Activated naive CD8-positive, alpha-beta T cell treated with anti-CD3 and anti-CD28 coated beads, Interleukin-2, amount 50 U/mL, for 24 hours (primary cell): ENCODE measurements around the gene TPP1.

Experiments
- ATAC-seq: fragments of 150-1000 bp; cut with Tn5 transposase; one replicate; pipeline ENCODE4 v1.10.0; 2021
- DNase-seq: peaks from one replicate; pipeline ENCODE4 v3.0.0; 2021
- H3K27ac Mint-ChIP-seq: one replicate; pipeline ENCODE4 v1.8.0; 2021; ENCODE audit warnings: mild to moderate bottlenecking, mixed read lengths
- H3K27me3 Mint-ChIP-seq: one replicate; pipeline ENCODE4 v1.8.0; 2021; ENCODE audit warnings: mixed read lengths
- H3K36me3 Mint-ChIP-seq: one replicate; pipeline ENCODE4 v1.8.0; 2021; ENCODE audit warnings: low read depth, mixed read lengths
- H3K4me1 Mint-ChIP-seq: one replicate; pipeline ENCODE4 v1.8.0; 2021; ENCODE audit warnings: mixed read lengths
- H3K4me3 Mint-ChIP-seq: one replicate; pipeline ENCODE4 v1.8.0; 2021; ENCODE audit warnings: mild to moderate bottlenecking, moderate library complexity, mixed read lengths
- H3K9me3 Mint-ChIP-seq: one replicate; pipeline ENCODE4 v1.8.0; 2021; ENCODE audit warnings: mixed read lengths

Gene TPP1

DNA sequence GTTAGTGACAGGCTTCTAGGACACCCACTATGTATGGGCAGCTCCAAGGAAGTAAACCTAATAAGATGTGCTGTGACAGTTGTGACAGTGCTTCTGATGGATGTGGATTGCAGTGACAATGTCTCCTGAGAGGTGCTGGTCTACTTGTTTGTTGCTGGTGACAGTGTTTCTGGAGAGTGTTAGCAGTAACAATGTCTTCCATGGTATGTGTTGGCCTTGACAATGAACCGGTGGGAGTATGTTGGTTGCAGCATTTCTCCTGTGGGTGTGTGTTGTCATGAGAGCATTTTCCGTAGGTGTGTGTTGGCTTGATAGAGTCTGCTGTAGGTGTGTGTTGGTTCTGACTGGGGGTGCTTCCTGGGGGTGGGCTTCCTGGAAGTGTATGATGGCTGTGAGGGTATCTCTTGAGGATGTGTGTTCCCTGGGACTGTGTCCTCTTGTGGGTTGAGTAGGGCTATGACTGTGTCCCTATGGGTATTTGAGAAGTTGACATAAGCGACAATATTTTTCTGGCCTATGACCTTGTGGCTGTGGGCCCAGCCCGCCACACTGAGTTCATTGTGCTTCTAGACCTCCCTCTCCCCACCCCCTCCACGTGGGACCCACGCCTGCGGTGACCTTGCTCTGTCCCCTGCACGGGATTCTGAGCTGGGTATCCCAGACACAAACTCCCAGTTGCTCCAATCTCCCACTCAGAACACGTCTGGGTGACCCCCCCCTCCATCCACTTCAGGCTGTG, 35.2 kb upstream of the TPP1 start:
- H3K4me1 Mint-ChIP-seq = peaks cover 4% of the 10 kb centered on the region
- ATAC-seq (no peak), DNase-seq (no peak)
- no peak overlapping the region for H3K27ac Mint-ChIP-seq
- H3K36me3 Mint-ChIP-seq = no peaks in the 10 kb centered on the region
- peaks cover 11% of the 10 kb centered on the region for H3K27me3 Mint-ChIP-seq
- H3K9me3 Mint-ChIP-seq = no peaks in the 10 kb centered on the region
- no peak overlapping the region for H3K4me3 Mint-ChIP-seq

- Mint-ChIP-seq H3K4me3 (no peak overlapping the region), H3K27ac (no peak overlapping the region), H3K27me3 (peaks cover 11% of the 10 kb centered on the region), H3K4me1 (peaks cover 4% of the 10 kb centered on the region), H3K9me3 (no peaks in the 10 kb centered on the region), H3K36me3 (no peaks in the 10 kb centered on the region)
- no peak for DNase-seq
- ATAC-seq = no peak
Measured at GRCh38 chr11:6653656-6654055, 34.4 kb upstream of the TPP1 start.

GRCh38 chr11:6653097-6653496, 33.9 kb upstream of the TPP1 start:
- H3K27me3 Mint-ChIP-seq = peaks cover 11% of the 10 kb centered on the region
- ATAC-seq (no peak), DNase-seq (no peak)

GRCh38 chr11:6652182-6652581, 33.0 kb upstream of the TPP1 start:
- H3K36me3 Mint-ChIP-seq = no peaks in the 10 kb centered on the region
- no peaks in the 10 kb centered on the region for H3K9me3 Mint-ChIP-seq
- H3K4me1 Mint-ChIP-seq = peaks cover 4% of the 10 kb centered on the region
- ATAC-seq = no peak
- peaks cover 11% of the 10 kb centered on the region for H3K27me3 Mint-ChIP-seq
- DNase-seq = no peak
- H3K27ac Mint-ChIP-seq = no peak overlapping the region
- H3K4me3 Mint-ChIP-seq = no peak overlapping the region

More at GRCh38 chr11:6653097-6653496, 33.9 kb upstream of the TPP1 start:
- Mint-ChIP-seq H3K36me3 (no peaks in the 10 kb centered on the region), H3K27ac (no peak overlapping the region), H3K9me3 (no peaks in the 10 kb centered on the region), H3K4me3 (no peak overlapping the region), H3K4me1 (peaks cover 4% of the 10 kb centered on the region)

DNA sequence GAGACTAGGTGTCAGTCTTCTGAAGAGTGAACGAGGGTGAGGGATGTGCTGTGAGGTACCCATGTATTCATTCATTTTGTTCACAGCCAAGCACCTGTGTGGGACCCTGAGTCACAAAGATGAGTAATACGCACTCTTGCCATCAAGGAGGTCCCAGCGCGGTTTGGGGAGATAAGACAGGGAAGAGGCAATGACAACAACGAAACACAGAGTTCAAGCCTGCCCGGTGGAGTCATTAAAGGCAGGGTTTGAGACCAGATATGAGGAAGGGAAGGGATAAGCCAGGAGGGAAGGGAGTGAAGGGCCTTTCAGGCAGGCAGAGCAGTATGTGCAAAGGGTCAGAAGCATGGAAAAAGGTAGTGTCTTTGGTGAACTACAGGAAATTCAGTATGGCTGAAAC, 31.8 kb upstream of the TPP1 start:
- peaks cover 1% of the 10 kb centered on the region for H3K4me1 Mint-ChIP-seq
- peak; percentile 47 for DNase-seq
- no peak overlapping the region for H3K27ac Mint-ChIP-seq
- no peak overlapping the region for H3K4me3 Mint-ChIP-seq
- no peaks in the 10 kb centered on the region for H3K9me3 Mint-ChIP-seq
- H3K36me3 Mint-ChIP-seq = no peaks in the 10 kb centered on the region
- ATAC-seq = peak; percentile 87
- H3K27me3 Mint-ChIP-seq = peaks cover 1% of the 10 kb centered on the region

GRCh38 chr11:6650104-6650503, 30.9 kb upstream of the TPP1 start:
- Mint-ChIP-seq H3K27ac (no peak overlapping the region), H3K4me3 (no peak overlapping the region), H3K4me1 (no peaks in the 10 kb centered on the region), H3K9me3 (no peaks in the 10 kb centered on the region), H3K36me3 (no peaks in the 10 kb centered on the region), H3K27me3 (no peaks in the 10 kb centered on the region)
- no peak for ATAC-seq
- DNase-seq = no peak

DNA sequence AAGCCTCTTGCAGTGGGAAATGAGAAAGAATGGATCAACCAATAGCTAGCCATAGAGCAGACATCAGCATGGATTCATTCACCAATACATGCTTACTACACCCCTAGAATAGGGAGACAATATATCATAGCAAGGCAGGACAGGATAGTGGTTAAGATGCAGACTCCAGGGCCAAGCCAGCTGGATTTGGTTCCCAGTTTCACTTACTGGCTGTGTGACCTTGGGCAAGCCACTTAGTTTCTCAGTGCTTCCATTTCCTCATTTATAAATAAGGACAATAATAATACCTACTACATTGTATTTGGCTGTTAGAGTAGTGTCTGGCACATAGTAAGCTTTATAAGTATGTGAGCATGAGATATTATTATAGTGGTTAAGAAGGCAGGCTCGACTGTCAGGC, 29.3 kb upstream of the TPP1 start:
- Mint-ChIP-seq H3K36me3 (no peaks in the 10 kb centered on the region), H3K27me3 (no peaks in the 10 kb centered on the region), H3K9me3 (no peaks in the 10 kb centered on the region), H3K4me1 (no peaks in the 10 kb centered on the region), H3K4me3 (no peak overlapping the region), H3K27ac (no peak overlapping the region)
- ATAC-seq (no peak), DNase-seq (no peak)

GRCh38 chr11:6647836-6648235, 28.6 kb upstream of the TPP1 start:
- no peaks in the 10 kb centered on the region for H3K9me3 Mint-ChIP-seq
- no peaks in the 10 kb centered on the region for H3K36me3 Mint-ChIP-seq
- DNase-seq (no peak), ATAC-seq (no peak)
- no peak overlapping the region for H3K4me3 Mint-ChIP-seq
- H3K27ac Mint-ChIP-seq = no peak overlapping the region
- H3K27me3 Mint-ChIP-seq = no peaks in the 10 kb centered on the region
- no peaks in the 10 kb centered on the region for H3K4me1 Mint-ChIP-seq

DNA sequence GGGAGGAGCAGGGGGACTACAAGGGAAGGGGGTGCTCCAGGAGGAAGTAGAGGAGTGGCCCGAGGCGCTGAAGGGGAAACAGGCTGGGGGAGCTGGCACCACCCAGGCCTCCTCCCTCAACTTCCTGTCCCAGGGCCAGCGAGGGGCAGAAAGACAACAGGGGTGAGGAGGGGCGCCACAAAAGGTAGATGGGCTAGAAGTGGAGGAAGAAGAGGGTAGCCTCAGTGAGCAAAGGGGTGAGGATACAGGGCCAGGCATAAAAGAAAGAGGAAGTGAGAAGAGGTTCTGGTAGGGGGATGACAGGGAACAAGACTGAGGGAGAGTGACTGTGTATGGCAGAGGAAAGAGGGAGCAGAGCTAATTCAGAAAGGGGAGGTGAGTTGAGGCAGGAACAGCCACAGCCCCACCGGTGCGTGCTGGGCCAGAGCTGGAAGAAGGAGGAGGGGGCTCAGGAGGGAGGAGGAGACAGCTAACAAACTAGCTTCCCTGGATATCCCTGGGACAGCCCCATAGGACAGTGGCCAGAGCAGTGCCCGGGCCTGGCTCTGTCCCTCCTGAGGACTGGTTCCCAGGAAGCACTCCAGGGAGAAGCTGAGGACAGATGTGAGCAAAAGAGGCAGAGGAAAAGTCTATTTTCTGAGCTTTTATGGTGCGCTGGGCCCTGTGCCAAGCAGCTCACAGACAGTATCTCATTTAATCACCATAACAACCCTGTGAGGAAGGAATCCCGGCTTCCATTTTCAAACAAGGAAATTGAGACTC, 27.9 kb upstream of the TPP1 start:
- DNase-seq (peak; percentile 33), ATAC-seq (no peak)
- H3K9me3 Mint-ChIP-seq = no peaks in the 10 kb centered on the region

GRCh38 chr11:6646576-6646917, 27.3 kb upstream of the TPP1 start:
- no peaks in the 10 kb centered on the region for H3K36me3 Mint-ChIP-seq
- ATAC-seq (no peak), DNase-seq (no peak)

More for the DNA sequence above, 27.9 kb upstream of the TPP1 start:
- no peaks in the 10 kb centered on the region for H3K4me1 Mint-ChIP-seq
- H3K4me3 Mint-ChIP-seq = no peak overlapping the region
- H3K36me3 Mint-ChIP-seq = no peaks in the 10 kb centered on the region
- no peaks in the 10 kb centered on the region for H3K27me3 Mint-ChIP-seq
- H3K27ac Mint-ChIP-seq = no peak overlapping the region

GRCh38 chr11:6646071-6646470, 26.8 kb upstream of the TPP1 start:
- Mint-ChIP-seq H3K4me3 (no peak overlapping the region), H3K36me3 (no peaks in the 10 kb centered on the region), H3K27me3 (no peaks in the 10 kb centered on the region), H3K4me1 (no peaks in the 10 kb centered on the region), H3K27ac (no peak overlapping the region), H3K9me3 (no peaks in the 10 kb centered on the region)
- ATAC-seq = no peak
- peak; percentile 28 for DNase-seq

More at GRCh38 chr11:6646576-6646917, 27.3 kb upstream of the TPP1 start:
- no peak overlapping the region for H3K4me3 Mint-ChIP-seq
- H3K4me1 Mint-ChIP-seq = no peaks in the 10 kb centered on the region
- H3K27me3 Mint-ChIP-seq = no peaks in the 10 kb centered on the region
- no peak overlapping the region for H3K27ac Mint-ChIP-seq
- H3K9me3 Mint-ChIP-seq = no peaks in the 10 kb centered on the region

DNA sequence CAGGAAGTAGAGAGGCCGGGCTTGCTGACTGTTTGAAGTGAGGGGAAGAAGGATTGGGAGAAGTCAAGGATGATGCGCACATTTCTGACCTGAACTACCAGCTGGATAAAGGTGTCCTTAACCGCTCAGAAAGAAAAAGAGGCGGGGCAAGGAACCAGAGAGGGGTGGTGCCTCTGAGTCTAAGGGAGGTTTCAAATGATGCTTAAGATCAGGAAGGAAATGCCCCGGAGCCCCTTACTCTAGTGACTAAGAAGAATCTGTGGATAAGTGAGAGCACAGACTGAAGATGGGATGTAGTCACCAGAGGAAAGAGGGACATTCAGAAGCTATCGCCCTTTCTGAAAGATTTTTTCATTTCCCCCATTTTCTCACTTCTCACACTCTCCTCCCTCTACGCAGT, 23.7 kb upstream of the TPP1 start:
- no peaks in the 10 kb centered on the region for H3K27me3 Mint-ChIP-seq
- H3K36me3 Mint-ChIP-seq = no peaks in the 10 kb centered on the region
- no peaks in the 10 kb centered on the region for H3K4me1 Mint-ChIP-seq
- H3K4me3 Mint-ChIP-seq = no peak overlapping the region
- DNase-seq (no peak), ATAC-seq (no peak)
- H3K9me3 Mint-ChIP-seq = no peaks in the 10 kb centered on the region
- no peak overlapping the region for H3K27ac Mint-ChIP-seq

DNA sequence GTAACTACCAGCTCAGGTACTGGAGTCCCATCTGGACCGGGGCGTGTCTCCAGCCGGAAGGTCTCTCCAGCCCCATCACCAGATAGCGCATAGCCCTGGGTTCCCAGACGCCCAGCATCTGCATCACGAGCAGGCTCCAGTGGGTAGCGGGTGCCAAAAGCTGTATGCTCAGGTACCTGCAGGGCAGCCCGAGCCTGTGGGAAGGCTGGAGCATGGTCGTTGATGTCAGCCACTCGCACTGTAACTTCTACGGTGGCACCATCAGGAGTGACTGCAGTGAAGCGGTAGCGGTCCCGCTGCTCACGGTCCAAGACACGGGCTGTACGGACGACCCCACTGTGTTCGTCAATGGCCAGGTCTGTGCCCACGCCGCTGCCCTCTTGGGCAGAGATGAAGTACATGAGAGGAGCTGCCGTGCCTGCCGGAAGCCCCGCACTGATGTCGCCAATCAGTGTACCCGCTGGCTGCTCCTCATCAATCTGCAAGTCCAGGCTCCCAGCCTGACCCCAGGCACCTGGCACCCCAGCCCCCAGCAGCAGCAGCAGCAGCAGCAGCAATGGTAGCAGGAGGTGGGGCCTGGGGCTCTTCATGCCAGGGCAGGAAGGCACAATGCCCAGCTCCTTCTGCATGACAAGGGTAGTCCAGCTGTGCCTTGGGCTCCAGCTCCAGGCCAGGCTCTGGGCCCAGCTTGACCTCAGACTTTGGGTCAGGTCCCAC, 21.9 kb upstream of the TPP1 start:
- H3K36me3 Mint-ChIP-seq = no peaks in the 10 kb centered on the region
- no peaks in the 10 kb centered on the region for H3K9me3 Mint-ChIP-seq
- H3K27me3 Mint-ChIP-seq = no peaks in the 10 kb centered on the region
- H3K4me1 Mint-ChIP-seq = no peaks in the 10 kb centered on the region
- no peak overlapping the region for H3K27ac Mint-ChIP-seq
- no peak for DNase-seq
- no peak overlapping the region for H3K4me3 Mint-ChIP-seq
- no peak for ATAC-seq

DNA sequence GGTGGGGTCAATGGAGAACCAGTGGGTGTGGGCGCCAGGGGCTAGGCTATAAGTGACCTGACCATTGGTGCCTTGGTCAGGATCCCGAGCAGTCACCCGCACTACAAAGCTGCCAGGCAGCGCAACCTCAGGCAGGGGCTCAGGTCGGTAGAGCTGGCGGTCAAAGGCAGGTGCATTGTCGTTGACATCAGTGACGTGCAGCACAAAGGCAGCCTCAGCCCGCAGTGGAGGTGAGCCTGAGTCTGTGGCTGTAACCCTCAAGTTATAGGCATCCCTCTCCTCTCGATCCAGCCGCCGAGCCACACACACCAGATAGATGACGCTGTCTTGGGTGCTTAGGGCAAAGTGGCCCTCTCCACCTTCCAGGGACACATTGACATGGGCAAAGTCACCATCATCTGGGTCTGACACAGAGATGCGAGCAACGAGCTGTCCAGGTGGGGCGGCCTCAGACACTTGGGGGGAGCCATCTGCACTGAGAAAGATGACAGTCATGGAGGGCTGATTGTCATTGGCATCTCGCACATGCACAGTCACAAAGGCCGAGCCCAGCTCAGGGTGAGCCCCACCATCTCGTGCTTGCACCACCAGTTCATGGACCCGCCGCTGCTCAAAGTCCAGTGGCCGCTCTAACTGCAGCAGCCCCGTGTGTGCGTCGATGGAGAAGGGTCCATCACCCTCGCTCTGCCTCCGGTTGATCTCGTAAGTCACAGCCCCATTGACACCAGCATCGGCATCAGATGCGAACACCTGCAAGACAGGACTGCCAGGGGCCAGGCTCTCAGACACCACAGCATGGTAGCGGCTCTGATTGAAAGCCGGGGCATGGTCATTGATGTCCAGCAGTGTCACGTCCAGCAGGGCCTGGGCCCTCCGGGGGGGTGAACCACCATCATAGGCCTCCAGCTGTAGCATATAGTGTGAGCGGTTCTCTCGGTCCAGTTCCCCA, 21.1 kb upstream of the TPP1 start:
- H3K4me1 Mint-ChIP-seq = no peaks in the 10 kb centered on the region

More for the DNA sequence above, 21.1 kb upstream of the TPP1 start:
- Mint-ChIP-seq H3K4me3 (no peak overlapping the region), H3K27ac (no peak overlapping the region), H3K9me3 (no peaks in the 10 kb centered on the region), H3K36me3 (no peaks in the 10 kb centered on the region), H3K27me3 (no peaks in the 10 kb centered on the region)
- ATAC-seq = no peak
- DNase-seq = no peak
